Activated gamma-delta T cell treated with Interleukin-2 at 50 U/mL for 16 hours (primary cell): Measurements from ENCODE around the gene ANKRD27.

ENCODE experiments used
- DNase-seq: peaks from one replicate; pipeline ENCODE4 v3.0.0-alpha.2; 2020

The ANKRD27 gene

GRCh38 chr19:32651729-32652140 lies 23.2 kb downstream of the ANKRD27 start:
- DNase-seq, result no peak

- DNase-seq, result no peak
Observed at GRCh38 chr19:32650671-32651070, 24.3 kb downstream of the ANKRD27 start.

DNA sequence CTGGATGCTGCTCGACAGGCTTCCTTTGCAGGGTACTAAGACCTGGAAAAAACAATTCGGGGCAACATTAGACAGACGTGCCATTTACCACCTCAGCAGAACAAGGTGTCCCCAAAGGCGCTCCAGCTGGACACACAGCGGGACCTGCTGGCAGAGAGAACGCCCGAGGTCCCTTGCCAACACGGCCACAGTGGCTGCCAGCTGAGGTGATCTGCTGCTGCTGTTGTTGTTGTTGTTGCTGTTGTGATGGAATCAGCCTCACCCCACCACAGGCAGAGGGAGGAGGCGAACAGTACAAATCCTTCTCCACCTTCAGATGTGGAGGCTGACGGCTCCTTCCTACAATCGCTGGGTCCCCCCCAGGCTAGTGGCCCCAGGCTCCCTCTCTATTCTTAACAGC lies 25.2 kb downstream of the ANKRD27 start:
- no peak for DNase-seq

DNA sequence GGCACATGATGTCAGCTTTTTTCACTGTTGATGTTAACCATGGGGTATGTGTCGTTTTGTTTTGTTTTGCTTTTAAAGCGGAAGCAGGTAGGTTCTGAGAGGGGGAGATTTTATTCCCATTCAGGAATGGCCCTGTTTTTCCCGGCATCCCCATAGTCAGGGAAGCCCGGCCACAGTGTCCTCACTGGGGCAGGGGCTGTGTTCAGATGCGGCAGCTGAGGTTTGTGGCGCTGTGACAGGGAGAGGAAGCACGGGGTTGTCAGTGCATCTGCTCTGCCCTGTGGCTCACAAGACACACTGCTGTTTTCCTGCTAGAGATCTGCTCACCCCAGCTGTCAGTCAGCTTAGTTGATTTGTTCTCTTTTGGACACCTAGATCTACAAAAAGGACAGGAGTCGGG lies 27.6 kb downstream of the ANKRD27 start:
- DNase-seq, result peak; percentile 11

DNA sequence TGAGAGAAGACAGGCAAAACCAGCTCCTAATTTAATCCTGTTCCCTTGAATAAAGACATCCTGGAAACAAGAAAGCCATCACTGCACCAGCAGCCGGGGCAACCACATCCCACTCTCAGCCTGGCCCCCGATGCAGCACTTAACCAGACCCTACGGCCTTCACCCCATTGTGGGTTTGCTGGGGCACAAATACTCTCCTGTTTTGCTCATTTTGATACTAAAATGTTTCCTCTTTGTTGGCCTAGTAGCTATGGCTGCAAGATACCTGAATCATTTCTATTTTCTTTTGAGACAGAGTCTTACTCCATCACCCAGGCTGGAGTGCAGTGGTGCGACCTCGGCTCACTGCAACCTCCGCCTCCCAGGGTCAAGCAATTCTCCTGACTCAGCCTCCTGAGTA lies 28.4 kb downstream of the ANKRD27 start:
- no peak for DNase-seq

DNA sequence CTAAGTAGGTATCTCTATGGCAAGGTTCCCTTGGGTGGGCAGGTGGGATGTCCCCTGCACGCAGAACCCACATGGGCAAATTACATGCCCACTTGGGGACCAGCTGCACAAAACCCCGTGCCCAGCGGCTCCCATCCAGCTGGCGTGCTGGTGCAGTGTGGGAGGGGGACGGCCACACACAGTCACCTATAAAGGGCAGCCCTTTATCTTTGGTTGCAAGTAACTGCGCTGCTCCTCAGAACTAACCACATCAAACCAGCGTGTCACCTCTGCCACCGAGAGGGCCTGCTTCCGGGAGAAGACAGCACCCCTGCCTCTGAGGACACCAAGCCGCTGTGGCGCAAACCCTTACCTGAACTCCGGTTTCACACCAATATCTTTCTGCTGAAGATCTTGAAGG lies 32.2 kb downstream of the ANKRD27 start:
- DNase-seq, result peak; percentile 74

DNA sequence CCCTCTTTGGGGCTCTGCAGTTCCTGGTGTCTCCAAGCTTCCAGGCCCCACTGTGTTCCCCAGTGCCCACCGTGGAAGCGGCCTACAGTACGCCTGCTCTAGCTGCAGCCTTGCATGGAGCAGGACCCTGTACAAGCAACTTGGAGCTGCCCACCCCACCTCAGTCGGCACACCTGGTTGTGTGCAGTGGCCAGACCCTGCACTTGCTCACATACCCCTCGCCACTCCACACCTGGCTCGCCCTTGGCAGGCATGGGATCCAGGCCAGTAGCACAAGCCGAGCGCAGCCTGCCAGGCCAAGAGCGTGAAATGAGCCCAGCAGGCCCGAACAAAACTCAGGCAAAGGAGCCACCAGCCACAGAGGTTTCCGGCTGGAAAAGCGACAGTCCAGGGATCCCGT lies 36.4 kb downstream of the ANKRD27 start:
- DNase-seq, result no peak

- no peak for DNase-seq
Observed at GRCh38 chr19:32637480-32637879, 37.5 kb downstream of the ANKRD27 start.

- DNase-seq, result no peak
Observed at GRCh38 chr19:32631381-32631780, 43.6 kb downstream of the ANKRD27 start.

DNA sequence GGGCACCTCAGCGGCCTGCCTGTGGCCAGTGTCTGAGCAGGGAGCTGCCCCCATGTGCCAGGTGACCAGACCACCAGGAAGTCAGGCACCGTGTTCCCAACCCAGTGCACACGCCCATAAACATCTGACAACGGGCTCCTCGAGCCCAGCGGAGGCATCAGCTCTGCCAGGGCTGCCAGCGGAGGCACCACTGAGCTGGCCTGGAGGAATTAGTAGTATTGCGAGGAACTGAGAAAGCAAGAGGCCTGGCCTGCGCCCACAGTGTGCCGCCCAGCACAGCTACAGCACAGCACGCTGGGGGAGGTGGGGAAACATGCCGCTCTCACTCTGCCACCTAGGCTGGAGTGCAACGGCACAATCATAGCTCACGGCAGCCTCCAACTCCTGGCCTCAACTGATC lies 44.6 kb downstream of the ANKRD27 start:
- no peak for DNase-seq

DNA sequence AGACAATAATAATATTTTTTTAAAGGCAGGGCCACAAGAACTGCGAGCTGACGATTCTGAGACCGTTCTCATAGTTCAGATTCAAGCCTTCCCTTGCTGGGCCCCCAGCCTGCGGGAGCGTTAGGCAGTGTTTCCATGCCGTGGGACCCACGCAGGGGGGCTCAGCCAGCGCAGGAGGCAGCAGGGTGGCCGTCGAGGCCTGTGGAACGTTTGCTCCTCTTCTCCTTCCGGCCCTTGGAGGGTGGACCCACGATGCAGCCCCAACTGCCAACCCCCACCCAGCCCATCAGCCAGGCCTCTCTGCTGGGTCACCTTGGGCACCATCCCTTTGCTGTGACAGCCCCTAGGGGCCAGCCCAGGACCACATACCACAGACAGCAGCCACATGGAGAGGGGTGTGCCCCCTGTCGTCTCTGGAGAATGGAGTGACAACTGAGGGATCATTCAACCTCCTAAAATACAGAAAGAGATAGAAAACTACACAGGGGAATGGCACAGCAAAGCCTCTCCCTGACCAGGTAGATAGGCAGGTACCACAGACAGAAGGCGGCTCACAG lies 47.2 kb downstream of the ANKRD27 start:
- DNase-seq, result no peak

GRCh38 chr19:32626969-32627368 lies 48.0 kb downstream of the ANKRD27 start:
- DNase-seq, result no peak

- DNase-seq, result no peak
Observed at GRCh38 chr19:32624410-32624809, 50.6 kb downstream of the ANKRD27 start.

DNA sequence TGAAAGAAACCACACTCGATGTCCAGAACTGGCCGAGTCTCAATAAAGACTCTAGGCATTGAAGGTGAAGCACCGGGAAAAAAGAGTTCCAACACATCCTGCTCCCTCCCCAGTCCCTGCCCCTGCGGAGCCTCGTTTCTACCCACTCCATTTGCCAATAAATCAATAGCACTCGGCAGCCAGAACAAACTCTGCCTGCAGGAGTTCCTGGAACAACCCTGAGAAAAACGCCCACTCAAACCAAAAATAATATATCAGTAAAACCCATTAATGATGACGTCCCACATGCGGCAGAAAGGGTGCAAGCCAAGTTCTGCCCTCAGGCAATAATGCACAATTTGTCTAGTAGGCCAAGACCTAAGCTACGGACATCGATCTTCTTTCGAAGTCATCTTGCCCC lies 53.0 kb downstream of the ANKRD27 start:
- no peak for DNase-seq

GRCh38 chr19:32619051-32619685 lies 55.8 kb downstream of the ANKRD27 start:
- DNase-seq, result no peak

DNA sequence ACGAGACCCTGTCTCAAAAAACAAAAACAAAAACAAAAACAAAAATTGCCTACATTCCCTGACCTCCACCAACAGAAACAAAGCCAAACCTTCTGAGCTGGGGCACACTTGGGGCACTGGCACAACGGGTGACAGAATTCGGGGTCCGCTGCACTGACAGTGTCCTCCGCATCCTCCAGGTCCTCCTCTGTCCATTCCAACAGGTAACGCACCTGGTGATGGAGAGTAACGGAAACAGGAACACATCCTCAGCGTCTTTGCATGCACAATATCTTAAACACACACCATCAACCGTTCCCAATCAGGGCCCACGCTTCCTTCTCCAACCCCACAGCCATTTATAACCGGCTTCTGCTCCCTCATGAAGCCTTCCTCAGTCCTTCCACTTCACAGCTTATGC lies 59.4 kb downstream of the ANKRD27 start:
- no peak for DNase-seq

DNA sequence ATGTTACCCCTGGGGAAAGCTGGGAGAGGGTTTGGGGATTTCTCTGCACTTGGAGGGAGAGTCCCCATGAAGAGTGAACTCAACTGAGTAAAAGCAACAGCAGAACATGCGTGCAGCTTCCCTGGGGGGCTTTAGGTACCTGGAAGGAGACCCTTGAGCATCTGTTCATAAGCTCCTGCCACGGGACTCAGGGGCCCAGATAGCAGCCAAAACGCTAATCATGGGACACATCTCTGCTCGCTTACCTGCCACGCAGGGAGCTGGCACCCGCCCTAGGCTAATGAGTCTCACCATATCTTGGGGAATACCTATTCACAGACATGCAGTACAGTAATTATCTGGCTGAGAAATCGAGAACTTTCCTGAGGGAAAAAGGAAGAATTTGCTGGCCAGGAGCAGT lies 60.1 kb downstream of the ANKRD27 start:
- DNase-seq, result no peak

GRCh38 chr19:32613008-32613407 lies 62.0 kb downstream of the ANKRD27 start:
- DNase-seq, result no peak

- no peak for DNase-seq
Observed at GRCh38 chr19:32611161-32611560, 63.8 kb downstream of the ANKRD27 start.

GRCh38 chr19:32607479-32607878 lies 67.5 kb downstream of the ANKRD27 start:
- no peak for DNase-seq

DNA sequence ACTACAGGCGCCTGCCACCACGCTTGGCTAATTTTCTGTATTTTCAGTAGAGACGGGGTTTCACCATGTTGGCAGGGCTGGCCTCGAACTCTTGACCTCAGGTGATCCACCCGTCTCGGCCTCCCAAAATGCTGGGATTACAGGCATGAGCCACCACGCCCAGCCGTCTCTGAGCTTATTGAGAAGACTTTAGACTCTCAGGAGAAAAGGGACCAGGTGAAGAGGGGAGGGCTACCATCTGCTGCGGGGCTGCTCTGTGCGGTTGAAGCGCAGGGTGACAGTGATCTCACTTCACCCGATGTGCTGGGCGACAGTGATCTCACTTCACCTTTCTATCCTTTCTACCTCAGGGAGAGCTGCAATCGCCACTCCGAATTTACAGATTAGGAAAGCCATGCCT lies 68.7 kb downstream of the ANKRD27 start:
- DNase-seq, result no peak

DNA sequence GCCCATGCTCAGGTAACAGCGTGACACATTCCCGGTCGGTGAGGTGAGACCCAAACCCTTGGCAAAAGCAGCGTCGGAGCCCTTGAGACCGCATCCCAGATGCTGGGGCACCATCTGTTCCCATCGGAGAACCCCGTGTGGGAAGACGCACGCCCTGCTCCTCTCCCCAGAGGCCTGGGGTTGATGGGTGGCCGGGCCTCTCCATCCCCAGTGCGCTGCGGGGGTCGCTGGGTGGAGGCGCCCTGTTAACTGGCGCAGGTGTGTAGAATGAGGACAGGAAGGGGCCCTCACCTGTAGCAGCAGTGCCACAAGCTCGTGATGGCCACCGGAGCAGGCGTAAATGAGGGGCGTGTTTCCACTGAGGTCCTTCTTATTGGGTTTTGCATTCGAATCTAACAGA lies 69.4 kb downstream of the ANKRD27 start:
- no peak for DNase-seq

- DNase-seq, result no peak
Observed at GRCh38 chr19:32603961-32604360, 71.0 kb downstream of the ANKRD27 start.

DNA sequence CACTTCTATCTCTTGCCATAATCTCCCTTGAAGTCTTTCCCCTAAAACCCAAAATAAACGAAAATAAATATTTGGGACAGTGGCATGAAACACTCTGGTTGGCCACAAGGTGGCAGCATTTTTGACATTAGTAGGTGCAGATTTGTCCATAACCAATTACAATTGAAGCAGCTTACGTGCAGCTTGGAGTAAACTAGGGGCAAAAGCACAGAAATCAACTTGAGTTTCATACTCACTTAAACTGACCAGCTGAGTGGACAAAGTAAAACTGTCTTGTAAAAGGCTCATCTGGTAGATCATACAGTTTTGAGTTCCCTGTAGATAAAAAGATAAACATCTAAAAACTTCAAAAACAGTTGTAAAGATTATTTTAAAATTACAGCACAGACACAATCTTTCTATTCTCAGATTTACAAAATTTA lies 75.2 kb downstream of the ANKRD27 start:
- DNase-seq, result peak; percentile 49

DNA sequence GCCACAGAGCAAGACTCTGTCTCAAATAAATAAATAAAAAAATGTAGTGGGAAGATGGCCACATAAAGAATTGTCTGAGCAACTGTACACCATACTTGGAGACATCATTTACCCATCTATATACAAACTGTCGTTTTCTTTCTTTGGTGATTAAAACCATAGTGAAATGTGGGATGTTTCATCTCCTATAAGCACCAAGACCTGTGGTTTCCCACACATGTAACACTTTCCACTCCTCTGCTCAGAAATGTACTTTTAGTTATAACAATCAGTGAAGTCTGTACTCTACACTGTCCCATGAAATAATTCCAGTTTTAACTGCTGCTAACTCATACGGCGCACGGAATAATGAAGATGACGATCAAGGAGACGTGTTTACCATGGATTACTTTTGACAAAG lies 75.7 kb downstream of the ANKRD27 start:
- no peak for DNase-seq
